GM19455 (cell line): Measurements from ENCODE around the gene FAM240A.

Experiments
- ATAC-seq: cut with Tn5 transposase; IDR thresholded peaks from one replicate; pipeline ENCODE4 v1.9.1; 2021; ENCODE audit not compliant: unreplicated experiment

FAM240A gene

DNA sequence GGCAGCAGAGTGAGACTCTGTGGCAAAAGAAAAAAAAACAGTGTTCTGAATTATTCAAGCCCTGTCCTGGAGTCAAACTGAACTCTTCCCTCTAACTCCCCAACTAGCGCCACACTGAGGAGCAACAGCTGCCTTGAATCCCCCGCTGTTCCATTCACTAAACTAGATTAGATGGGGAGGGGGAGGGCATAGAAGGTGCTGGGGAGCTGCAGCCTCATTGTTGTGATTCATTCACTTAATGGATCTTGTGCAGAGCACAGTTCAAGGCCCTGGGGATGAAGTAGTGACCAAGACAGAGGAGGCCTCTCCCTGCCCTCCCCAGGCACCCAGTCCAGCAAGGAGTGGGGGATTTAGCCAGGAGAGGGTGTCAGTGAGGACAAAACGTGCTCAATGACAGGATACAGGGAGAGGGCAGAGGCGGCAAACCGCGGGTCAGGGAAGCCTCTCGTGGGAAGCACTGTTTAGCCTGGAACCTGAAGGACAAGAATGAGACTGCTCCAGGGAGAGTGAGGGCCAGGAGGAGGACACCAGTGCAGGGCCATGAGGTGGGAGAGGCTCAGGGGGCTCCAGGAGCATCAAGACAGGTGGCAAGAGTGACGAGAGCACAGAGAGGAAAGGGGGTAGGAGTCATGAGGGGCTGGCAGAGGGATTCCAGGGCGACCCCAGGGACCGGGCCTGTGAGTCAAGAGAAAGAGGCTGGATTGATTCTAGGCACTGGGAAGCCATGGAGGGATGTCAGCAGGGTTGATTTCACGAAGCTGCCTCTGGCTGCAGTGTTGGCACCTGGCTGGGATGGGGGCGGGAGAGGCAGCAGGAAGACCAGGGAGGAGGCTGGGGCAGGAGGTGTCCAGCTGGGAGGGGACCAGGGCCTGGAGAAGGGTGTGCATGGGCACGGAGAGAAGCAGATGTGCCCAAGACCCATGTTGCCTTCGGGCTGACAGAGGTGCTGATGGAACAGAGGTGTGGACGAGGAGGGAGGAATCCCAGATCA, 49.7 kb downstream of the FAM240A start:
- ATAC-seq, result no peak

DNA sequence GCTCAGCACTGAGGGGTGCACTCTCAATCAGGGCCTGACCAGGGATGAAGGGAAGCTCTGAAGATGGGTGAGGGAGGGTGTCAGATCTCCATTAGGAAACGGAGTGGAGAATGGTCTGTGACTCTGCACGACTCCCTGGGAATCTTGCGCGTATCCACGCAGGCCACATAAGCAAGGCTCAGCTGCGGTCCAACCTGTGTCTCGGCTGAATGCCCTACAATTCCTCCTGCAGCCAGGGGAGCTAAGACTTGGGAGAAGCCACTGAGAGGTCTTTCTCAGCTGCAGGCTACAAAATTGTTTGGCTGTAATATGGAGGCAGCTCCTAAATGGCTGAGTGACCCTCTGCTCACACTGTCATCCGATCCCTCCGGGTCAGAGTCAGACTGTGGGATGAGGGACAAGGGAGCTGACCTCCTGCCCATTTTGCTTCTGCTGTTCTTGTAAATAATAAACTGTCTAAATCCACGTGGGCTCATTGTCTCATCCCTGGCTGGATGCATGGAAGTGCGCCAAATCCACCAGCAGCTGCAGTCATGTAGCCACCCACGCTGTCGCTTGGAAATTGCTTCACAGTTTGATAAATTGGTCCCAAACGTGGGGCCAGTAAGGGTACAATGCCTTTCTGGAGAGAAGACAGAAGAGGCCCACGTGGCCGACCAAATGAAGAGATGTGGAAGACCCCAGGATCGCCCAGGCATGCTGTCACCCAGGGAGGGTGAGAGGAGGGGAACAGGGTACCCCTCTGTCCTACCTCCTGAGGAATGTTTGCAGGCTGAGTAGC, 50.6 kb downstream of the FAM240A start:
- no peak for ATAC-seq

DNA sequence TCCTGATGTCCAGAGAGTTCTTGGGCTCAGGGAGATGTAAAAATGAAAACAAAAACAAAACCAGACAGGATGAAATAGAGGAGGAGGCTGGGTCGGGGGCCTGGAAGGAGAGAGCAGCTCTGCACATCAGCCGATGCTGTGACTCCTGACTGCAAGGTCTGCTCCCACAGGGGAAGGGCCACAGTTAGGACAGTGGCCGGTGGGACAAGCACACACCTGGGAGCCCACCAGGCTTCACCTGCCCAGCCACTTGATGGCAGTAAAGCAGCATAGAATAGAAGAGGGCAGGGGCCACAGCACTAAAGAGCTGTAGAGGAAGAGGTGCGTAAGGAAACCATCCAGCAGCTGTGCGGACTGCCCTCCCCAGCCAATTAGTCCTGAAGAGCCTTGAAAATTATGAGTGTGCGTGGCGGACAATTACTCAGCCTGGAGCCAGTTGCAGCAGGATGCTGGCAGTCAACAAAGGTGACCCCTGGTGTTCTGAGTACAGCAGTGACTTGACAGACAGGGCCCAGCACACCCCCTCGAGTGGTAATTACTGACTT, 51.3 kb downstream of the FAM240A start:
- no peak for ATAC-seq

DNA sequence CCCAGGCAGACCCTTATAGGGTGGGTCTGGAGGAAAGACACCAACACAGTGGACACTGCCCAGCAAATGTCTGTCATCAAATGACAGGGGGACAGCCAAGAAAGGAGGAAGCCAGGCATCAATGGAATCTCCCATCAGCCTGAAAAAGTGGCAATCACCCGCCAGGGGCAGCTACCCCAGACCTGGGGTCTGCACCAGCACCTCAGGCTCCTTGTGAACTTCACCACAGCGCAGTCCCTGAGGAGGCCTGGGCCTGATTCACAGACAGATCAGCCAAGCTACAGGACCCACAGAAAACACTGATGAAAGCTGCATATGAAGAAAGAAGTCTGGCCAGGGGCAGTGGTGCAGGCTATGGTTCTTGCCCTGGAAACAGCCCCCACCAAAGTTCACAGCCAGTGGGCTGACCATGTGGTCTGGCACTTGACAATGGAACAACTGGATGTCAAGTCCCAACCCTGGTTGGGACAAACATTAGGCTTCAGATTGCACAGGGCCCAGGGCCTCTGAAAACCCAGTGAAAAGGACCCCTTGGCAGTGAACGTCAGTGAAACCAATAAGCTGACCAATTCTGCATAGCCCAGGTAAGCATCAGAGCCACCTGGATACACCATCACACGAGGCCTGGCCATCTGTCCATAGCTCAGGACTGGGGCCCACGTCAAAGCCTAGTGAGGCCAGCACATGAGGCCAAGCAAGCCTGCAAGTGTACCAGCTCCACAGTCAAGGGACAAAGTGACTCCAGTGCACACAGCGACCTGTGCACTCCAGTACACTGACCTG, 52.1 kb downstream of the FAM240A start:
- ATAC-seq, result no peak

DNA sequence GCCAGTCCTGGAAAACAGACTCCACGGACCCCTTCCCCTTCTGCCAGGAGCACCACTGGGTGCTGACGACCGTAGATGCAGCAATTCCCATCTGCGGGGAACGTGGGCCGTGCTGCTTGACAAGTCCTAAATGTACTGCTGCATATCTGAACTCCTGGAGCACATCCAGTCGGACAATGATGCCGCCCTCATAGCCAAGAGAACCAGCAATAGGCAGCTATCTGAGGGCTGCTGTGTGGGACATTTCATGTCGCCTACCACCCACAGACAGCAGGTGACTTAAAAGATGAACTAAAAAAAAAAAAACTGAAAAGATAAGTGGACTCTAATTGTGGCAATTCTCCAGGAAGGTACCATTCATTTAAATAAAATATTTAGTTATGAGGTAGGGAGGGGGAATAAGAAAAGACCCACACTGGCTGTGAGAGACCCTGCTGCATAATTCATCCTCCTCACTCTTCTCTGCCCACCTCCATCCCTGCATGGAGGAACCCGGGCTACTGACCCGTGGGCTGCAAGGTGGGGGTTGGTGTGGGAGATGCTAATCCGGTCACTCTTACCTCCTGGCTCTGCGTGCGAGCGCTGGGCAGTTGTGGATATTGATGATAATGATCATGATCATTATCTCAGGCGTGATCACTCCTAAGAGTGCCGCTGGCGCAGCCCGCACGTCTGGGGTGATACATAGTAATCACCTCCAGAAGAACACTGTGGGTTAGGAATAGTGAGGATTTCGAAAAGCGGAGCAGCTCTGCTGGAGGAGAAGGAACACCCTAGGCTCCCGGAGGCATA, 52.8 kb downstream of the FAM240A start:
- ATAC-seq, result no peak

DNA sequence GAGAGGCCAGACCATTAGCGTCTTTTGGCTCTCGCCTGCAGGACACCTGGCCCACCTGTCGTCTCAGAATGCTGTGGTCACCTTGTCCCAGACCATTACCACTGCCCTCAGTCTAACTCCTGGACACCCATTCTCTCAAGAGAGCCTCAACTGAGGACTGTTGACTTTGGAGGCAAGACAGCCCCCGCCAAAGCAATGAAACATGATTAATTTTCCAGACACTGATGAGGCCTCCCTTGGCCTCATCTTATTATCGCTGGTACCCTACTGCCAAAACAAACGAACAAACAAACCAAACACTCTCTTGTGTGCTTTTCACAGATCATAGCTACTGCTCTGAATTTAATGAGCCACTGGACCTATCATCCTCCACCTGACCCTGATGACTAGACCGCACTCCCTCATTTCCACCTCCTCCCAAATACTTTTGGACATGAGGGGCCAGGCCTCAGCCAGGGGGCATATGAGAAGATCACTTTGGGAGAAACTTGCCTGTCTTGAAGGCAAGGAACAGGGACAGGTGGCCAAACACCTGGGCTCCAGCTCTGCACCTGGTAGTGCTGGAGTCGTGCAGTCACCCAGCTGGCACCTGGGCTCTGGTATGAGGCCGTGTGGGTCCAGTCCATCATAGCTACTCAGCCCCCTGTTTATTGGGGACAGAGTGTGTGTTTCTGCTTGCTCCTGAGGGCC, 53.6 kb downstream of the FAM240A start:
- ATAC-seq, result no peak

DNA sequence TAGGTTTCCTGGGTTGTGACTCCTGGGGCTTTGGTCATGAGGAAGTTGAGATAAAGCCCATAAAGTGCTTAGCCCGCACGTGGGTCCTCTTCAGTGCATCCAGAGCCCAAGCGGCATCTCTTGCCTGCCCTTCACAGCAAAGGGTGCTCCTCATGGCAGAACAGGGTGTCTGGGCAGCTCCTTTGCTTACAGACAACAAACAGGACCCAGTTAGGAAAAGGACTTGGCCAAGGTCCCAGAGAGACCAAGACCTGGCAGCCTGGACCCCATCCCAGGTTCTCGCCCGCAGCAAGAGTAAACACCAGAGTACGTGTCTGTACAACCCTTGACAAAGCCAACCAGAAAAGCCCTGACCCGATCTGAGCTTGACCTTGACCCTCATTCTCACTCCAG, 54.1 kb downstream of the FAM240A start:
- no peak for ATAC-seq

DNA sequence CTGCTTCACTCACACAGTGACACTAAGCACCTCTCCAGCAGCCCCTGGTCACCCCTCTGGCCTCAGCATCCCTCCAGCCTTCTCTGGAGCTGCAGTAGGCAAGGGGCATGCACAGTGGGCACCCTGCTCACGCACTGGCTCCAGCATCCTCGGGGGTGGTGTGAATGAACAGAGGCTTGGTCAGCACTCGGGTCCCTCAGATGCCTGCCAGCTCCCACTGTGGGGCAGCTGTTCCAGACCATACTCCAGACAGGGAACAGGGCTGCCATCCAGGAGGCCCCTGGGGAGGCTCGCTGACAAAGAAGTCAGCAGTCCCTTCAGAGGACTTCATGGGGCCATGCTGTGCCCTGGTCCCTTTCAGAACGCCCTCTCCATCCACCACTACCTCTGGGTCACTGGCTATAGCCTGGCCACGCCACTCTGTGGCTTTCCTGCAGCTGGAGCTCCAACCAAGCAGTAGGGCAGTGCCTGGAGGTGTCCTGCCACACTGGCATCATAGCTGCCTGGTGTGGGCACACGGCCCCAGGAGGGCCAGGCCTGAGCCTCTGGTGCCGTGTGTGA, 54.8 kb downstream of the FAM240A start:
- no peak for ATAC-seq

DNA sequence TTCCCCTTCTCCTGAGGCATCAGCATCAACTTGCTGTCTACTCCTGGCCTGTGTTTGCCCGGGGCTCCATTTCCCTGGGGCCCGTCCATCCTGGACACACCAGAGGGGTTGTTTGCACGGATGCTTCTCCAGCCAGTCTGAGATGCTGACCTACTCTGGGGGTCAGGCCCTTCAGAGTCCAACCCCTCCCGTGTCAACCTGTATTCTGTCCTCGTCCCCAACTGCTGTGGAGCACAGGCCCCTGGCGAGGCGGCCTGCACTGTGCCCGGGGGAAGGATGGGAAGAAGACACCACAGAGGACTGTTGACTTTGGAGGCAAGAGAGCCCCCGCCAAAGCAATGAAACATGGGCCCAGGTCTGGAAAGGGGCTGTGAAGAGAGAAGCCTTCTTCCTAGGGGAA, 55.3 kb downstream of the FAM240A start:
- ATAC-seq, result no peak

DNA sequence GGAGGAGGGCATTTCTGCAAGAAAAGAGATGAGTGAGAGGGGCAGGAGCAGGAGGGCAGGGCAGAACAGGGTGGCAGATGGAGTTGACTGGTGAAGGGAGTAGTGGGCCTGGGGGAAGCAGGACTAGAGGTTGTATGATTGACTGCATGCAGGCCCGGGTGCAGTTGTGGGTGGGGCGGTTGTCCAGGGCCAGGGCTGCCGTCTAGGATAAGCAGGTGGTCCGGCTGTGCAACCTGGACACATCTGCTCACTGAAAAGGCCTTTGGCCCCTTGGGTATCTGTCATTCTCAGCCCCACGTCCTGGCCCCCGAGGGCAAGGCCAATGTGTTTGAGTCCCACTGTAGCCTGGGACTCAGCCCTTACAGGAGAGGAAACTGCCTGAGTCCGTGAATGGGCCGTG, 55.8 kb downstream of the FAM240A start:
- no peak for ATAC-seq

DNA sequence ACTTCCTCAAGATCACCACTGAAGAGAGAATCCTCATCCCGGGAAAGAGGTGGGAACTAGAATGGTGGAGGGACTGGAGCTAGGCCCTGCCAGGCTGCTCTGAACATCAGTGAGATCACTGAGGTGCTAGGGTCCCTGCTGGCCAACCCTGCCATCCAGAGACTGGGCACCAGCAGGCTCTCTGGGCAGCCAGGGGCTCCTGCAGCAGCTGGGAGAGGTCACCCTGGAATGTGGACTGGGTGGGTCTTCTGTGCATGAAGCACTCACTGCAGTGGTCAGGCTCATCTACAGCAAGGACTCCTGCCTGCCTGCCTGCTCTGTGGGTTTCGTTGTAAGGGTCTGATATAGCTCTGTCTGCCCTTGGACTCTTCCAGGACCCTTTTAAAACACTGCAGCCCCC, 56.3 kb downstream of the FAM240A start:
- ATAC-seq, result no peak

DNA sequence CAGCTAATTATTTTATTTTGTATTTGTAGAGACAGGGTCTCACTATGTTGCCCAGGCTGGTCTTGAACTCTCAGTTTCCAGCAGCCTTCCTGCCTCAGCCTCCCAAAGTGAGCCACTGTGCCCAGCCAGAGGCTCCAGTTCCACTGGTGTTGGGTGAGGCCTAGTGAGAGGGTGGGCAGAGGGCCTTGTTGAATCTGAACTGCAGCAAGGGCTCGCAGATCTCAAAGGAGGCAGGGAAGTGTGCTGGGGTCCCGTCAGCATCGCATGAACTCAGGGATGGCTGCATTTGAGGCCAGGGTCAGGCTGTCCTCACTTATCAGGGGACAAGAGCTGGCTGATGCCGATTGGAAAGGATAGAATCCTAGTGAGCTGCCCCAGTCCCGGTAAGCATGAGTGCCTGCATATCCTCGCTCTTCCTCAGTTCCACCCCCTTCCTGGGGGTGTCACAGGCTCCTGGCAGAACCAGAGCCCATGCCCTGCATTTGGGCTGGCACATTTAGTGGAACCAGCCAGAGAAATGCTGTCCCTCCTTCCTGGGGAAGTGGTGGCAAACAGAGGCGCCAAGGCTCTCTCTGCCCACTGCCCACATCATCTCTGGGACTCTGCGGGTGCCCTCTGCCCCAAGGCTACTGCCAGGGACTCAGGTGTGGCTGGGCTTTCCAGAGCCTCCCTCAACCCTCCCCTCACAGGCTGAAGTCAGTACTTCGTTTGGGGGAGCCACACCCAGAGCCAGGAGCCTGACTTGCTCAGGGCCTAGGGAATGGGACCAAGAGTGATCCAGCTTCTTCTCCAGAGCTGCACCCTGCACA, 57.1 kb downstream of the FAM240A start:
- ATAC-seq, result no peak

DNA sequence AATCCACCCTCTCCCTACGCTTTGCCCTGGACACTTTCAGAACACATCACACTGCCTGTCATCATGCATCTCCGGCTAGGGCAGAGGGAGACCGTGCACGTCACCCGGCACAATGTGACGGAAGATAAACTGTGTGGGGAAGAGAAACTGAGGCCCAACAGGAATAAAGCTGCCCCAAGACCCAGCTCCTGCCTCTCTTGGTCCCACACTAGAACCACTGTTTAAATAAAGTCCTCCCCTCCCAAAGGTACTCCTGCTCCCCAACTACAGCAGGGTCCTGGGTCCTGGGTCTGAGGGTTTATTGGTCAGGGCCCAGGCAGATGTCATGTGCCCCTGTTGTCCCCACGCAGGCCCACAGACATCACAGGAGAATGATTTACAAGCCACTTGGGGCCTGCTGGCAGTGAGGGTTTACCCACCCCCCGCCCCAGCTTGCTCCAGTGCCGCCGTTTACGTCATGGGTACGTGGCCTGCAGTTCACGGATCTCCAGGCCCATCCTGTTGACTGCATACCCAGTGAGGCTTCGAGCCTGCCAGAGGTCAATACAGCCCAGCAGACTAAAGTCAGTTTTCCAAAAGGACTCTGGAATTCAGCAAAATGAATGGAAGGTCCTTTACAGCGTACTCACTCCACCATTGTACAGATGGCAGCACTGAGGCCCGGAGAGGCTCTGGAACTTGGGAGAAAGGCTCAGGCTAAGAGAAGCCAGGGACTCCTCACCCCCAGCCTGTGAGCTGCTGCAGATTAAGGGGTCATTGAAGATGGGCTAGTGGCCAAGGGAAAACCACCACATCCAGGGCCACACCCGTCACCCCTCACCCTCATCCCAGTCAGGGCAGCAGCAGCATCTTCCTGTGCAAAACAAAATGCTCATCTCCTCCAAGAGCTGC, 57.9 kb downstream of the FAM240A start:
- no peak for ATAC-seq

DNA sequence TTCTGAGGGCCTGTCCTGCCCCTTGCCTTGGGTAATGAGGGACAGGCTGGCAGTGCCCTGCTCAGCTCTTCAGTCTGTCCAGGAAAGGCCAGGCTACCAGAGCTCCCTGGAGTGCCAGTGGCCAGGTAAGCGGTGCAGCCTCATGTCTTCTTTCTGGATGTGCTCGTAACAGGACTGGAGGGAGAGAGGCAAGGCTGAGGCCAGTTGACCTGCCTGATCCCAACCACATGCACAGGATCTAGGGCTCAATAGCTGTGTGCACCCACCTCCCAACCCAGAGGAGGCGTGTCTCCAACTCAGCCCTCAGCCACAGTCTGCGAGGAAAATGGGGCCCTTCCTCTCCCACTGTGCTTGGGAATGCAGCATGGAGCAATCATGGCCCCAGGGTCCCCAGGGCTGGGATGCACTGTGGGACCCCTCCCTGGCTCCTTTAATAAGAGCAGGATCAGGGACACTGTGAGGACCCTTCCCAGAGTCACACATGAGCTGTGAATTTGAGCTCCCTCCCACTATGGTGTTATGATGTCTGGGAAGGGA, 58.6 kb downstream of the FAM240A start:
- no peak for ATAC-seq

DNA sequence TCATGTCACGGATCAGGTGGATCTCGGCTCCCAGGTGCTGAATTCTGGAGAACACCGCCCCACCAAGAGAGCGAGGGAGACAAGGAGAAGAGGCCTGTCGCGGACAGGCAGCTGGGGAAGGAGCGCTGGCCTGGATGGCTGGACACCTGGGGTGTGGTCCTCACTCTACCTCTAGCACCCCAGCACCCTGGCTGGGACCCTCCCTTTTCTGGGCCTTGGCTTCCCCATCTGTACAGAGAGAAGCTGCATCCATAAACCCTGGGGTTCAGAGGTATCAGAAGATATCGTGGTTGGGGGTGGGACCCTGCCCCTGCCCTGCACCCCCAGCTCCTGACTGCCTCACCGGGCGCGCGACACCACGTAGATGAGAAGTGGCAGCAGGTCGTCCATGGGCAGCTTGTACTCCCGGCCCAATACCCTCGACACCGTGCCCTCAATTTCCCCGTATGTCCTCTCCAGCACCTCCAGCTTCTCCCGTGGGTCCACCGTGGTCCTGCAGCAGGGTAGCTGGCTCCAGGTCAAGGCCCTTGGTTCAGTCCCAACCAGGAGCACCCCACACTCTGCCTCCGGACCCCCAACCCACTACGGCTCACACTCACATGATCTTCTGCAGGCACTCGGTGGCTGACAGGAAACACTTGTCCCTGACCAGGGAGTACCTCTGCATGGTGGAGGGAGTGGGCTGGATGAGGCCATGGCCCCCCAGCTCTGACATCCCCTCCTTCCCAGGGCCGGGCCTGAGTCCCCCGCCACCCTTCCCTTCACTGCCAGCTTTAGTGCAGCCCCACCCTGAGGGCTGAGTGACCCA, 59.4 kb downstream of the FAM240A start:
- ATAC-seq, result no peak

DNA sequence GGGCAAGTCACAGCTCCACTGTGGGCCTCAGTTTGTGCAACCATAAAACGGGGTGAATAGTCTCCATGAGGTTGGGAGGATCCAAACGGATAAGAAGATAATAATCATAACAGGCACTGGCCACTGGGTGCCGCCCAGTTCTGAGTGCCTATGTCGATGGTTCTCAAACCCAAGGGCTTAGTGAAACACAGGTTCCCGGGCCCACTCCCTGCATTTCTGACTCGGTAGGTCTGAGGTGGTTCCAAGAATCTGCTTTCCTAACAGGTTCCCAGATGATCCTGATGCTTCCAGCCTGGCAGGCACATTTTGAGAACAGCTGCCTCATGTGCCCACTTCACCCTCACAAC, 60.0 kb downstream of the FAM240A start:
- ATAC-seq, result no peak
